ENCODE measurements around the gene MAP3K14. TPM values are rescaled to one million over a fixed set of nuclear protein-coding genes. Genes with fewer than 3 reads are reported as not detected.

MAP3K14 gene
- total RNA-seq, 2 experiments from 2014 or later = 25.9 to 33.7 TPM

DNA sequence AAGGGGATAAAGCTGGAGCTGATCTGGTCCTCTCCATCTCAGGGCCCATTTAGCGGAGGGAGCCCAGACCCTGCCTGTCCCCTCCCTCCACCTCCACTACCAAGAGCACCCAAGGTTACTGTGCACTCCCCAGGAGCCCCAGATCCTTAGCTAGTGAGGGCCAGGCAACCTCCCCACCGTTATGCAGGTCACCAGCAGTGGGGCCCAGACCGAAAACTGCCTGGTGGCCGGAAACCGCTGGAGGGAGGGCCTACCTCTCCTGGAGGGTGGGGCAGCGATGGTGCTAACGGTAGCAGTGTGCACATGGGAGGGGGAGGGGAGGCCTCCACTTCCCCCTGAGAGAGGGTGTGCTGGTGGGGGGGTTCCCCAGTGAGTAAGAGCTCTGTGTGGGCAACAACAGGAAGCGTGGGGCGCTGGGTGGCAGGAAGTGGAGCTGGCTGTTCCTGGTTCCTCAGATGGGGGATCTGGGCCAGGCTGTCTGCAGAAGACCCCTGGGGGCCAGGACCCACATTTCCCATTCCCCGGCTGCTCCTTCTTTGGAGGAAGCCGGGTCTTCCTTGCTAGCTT is 90.8 kb downstream of the MAP3K14 start:
- H3K27ac Mint-ChIP-seq = peak overlapping the region; percentile 99
- H3K4me3 Mint-ChIP-seq = peak overlapping the region; percentile 100
- peaks cover 54% of the 10 kb centered on the region for H3K4me1 Mint-ChIP-seq
- peaks cover 28% of the 10 kb centered on the region for H3K36me3 Mint-ChIP-seq
- DNase-seq (peak; percentile 89), ATAC-seq (ENCODE audit: low read depth) (peak; percentile 64)
- POLR2A ChIA-PET = interaction anchor here (0.8 to 10.6 kb wide), 15 partner anchors 9 to 359 kb away, joined by 3 to 187 read pairs (median 5); partner anchors contain the start of genes HEXIM1, HEXIM2, MAP3K14 and NMT1
- H3K9me3 Mint-ChIP-seq = no peaks in the 10 kb centered on the region
- no peaks in the 10 kb centered on the region for H3K27me3 Mint-ChIP-seq

DNA sequence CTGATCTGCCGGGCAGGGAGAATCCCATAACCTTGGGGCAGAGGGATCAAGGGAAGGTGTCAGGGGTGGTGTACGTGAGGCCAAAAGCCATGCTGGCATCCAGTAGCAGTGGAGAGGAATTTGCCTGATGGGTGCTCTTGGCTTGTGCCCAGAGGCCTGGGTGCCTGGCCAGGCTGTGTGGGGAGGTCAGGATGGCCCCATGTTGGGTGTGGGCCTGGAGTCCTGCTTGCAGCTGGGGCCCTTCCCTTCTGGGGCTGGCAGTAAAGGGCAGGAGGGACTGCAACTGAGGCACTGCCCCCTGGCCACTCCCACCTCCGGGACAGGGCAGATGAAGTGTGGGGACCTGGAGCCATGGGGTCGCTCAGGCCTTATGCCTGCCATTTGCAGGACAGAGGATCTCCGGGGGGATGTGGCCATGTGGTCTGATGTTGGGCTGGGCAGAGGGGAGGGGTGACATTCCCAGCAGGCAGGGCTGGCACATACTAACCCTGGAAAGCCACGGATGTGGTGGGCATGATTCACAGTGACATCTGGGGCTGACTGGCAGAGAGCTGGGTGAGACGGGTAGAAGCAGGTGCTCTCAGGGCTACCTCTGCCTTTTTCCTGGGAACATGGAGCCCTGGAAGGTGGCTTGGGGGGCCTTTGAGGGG is 91.6 kb downstream of the MAP3K14 start:
- Mint-ChIP-seq H3K27me3 (no peaks in the 10 kb centered on the region), H3K4me1 (peaks cover 56% of the 10 kb centered on the region), H3K4me3 (peak overlapping the region; percentile 100), H3K27ac (peak overlapping the region; percentile 99), H3K9me3 (no peaks in the 10 kb centered on the region), H3K36me3 (peaks cover 30% of the 10 kb centered on the region)
- ATAC-seq (ENCODE audit: low read depth) (no peak), DNase-seq (peak; percentile 57)
- POLR2A ChIA-PET = interaction anchor here (0.8 to 10.6 kb wide), 15 partner anchors 8 to 360 kb away, joined by 3 to 187 read pairs (median 5); partner anchors contain the start of genes HEXIM1, HEXIM2, MAP3K14 and NMT1

DNA sequence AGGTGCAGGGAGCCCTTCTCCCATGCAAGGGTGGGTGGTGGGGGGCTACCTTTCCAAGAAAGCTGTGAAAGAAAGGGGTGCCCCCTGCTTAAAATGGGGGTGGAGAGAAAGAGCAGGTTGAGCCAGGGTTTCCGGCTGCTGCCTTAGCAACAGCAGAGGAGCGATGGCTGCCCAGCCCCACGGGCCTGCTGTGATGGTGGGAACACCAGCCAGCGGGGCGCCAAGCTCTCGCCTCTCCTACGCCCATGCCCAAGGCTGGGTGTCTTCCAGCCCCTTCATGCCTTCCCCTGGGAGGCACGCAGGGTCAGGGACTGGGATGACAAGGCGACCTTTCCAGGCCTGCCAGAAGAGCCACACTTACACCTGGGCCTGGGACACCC is 92.2 kb downstream of the MAP3K14 start:
- ATAC-seq (ENCODE audit: low read depth) (no peak), DNase-seq (no peak)
- Mint-ChIP-seq H3K4me3 (peak overlapping the region; percentile 100), H3K9me3 (no peaks in the 10 kb centered on the region), H3K27me3 (no peaks in the 10 kb centered on the region), H3K36me3 (peaks cover 30% of the 10 kb centered on the region), H3K27ac (peak overlapping the region; percentile 99), H3K4me1 (peaks cover 56% of the 10 kb centered on the region)
- POLR2A ChIA-PET = interaction anchor here (0.9 to 10.6 kb wide), 6 partner anchors 9 to 89 kb away, joined by 3 to 187 read pairs (median 22); partner anchors contain the start of genes HEXIM1 and MAP3K14

DNA sequence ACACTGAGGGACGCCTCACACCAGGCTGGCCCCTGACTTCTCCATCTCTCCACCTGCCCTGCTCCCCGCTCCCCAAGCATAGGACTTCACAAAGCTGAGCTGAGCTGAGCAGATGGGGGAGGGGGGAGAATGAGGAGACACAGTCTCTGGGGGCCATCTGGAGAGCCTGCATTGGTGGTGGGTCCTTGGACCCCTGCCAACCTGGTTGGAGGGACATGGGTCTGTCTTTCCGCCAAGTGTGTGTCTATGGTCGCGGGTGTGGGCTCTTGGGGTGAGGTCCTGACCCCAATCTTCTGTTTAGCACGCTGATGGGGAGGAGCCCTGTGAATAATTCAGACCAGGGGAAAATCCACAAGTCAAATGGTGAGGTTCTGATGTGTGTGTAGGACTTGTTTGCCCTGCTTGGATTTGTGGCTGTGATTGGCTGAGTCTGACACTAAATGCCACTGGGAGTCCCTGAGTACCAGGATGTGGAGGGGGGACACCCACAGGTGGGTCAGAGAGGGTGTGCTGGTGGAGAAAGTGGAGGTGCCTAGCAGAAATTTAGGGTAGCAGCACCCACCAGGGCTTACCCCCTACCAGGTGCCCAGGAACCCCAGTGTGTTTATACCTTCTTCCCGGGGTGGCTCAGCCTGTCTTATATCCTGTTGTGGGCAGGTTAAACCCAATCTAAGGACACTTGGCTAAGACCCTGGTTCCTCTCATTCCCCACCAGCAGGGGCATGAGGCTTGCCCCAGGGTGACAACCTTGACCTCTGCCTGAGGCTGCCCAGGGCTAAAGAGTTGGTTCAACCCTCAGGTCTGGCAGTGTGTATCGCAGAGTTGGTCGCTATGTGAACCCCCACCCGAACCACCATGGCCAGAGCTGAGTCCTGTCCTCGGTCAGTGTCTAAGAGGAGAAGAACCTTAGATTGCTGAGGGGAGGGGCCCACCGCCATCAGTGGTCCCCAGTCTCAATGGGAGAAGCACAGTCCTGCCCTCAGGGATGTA is 93.0 kb downstream of the MAP3K14 start:
- no peaks in the 10 kb centered on the region for H3K27me3 Mint-ChIP-seq
- peak overlapping the region; percentile 99 for H3K27ac Mint-ChIP-seq
- peak; percentile 2 for ATAC-seq (ENCODE audit: low read depth)
- peaks cover 32% of the 10 kb centered on the region for H3K36me3 Mint-ChIP-seq
- H3K9me3 Mint-ChIP-seq = no peaks in the 10 kb centered on the region
- H3K4me1 Mint-ChIP-seq = peaks cover 58% of the 10 kb centered on the region
- peak; percentile 63 for DNase-seq
- POLR2A ChIA-PET = interaction anchor here (0.9 to 10.6 kb wide), 8 partner anchors 9 to 90 kb away, joined by 3 to 187 read pairs (median 22); partner anchors contain the start of genes HEXIM1 and MAP3K14
- peak overlapping the region; percentile 100 for H3K4me3 Mint-ChIP-seq

DNA sequence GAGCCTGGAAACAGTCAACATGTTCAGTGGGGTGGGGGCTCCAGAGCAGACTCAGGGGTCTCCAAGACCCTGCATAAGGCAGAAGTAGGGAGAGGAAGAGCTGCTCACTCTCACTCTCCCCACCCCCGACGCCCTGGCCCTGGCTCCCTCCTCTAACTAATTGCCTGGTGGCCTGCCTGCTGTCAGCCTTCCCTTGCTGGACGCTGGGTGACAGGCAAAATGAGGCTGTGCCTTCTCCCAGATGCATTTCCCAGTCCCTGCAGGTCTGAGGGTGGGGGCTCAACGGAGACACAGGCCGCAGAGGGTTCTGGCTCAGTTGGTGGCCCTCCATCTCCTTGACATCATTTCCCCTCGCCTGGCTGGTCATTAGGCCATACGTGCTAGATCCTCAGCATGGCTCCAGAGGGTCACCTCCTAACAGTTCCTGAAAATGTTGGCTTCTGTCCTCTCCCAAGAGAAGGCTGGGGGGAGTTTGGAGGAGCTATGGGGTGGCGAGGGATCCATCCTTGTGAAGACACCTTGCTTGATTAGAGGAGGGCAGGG is 93.8 kb downstream of the MAP3K14 start:
- Mint-ChIP-seq H3K27ac (peak overlapping the region; percentile 99), H3K27me3 (no peaks in the 10 kb centered on the region), H3K4me1 (peaks cover 52% of the 10 kb centered on the region), H3K36me3 (peaks cover 33% of the 10 kb centered on the region), H3K4me3 (peak overlapping the region; percentile 100), H3K9me3 (no peaks in the 10 kb centered on the region)
- DNase-seq (no peak), ATAC-seq (ENCODE audit: low read depth) (no peak)
- POLR2A ChIA-PET = interaction anchor here (1.0 to 10.6 kb wide), 5 partner anchors 10 to 91 kb away, joined by 5 to 187 read pairs (median 146); partner anchors contain the start of gene MAP3K14

DNA sequence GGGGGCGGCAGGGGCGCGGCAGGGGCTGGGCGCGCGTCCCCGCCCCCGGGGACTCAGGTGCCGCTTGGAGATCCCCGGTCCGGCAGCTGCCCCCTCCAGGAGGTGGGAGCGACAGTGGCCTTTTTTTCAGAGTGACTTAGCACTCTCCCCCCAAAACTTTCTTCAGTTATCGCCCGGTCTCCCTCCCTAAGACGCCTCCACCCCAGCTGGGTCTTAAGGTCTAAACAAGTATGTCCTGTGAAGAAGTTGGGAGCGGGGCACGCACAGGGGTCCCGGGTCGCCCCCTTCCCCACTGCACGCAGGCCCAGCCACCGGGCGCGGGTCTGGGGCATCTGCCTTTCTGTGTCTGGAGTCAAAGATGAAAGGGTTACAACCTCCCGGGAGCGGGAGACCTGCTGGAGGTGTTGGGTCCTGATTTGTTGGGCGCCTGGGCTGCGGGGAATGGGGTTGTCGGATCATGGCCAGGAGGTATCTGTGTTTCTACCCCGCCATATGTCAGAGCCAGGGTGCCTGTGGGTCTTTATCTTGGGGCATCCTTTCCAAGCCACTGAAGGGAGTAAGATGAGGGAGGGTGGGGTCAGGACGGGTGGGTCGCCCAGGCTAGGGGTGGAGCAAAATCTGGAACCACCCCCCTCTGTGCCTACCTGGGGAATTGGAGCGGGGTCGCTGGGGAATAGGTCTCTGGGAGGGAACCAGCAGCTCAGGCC is 94.4 kb downstream of the MAP3K14 start:
- Mint-ChIP-seq H3K36me3 (peaks cover 36% of the 10 kb centered on the region), H3K4me3 (peak overlapping the region; percentile 100), H3K27me3 (no peaks in the 10 kb centered on the region), H3K9me3 (no peaks in the 10 kb centered on the region), H3K4me1 (peaks cover 48% of the 10 kb centered on the region), H3K27ac (peak overlapping the region; percentile 99)
- ATAC-seq (ENCODE audit: low read depth) = peak; percentile 5
- DNase-seq = peak; percentile 67
- POLR2A ChIA-PET = interaction anchor here (1.0 to 10.6 kb wide), 12 partner anchors 10 to 211 kb away, joined by 3 to 187 read pairs (median 6); partner anchors contain the start of genes HEXIM1 and MAP3K14

DNA sequence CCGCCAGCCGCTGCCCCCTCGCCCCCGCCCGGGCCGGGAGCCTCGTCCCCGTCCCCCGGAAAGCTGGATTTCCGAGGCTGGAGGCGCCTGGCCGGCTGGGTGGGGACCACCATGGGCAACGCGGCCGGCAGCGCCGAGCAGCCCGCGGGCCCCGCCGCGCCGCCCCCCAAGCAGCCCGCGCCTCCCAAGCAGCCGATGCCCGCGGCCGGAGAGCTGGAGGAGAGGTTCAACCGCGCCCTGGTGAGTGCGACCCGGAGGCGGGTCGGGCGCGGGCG is 94.9 kb downstream of the MAP3K14 start:
- Mint-ChIP-seq H3K9me3 (no peaks in the 10 kb centered on the region), H3K4me3 (no peak overlapping the region), H3K27ac (no peak overlapping the region), H3K4me1 (peaks cover 45% of the 10 kb centered on the region), H3K36me3 (peaks cover 33% of the 10 kb centered on the region), H3K27me3 (no peaks in the 10 kb centered on the region)
- no peak for ATAC-seq (ENCODE audit: low read depth)
- no peak for DNase-seq
- POLR2A ChIA-PET = interaction anchor here (1.0 to 10.6 kb wide), 11 partner anchors 11 to 212 kb away, joined by 3 to 187 read pairs (median 6); partner anchors contain the start of genes HEXIM1 and MAP3K14

DNA sequence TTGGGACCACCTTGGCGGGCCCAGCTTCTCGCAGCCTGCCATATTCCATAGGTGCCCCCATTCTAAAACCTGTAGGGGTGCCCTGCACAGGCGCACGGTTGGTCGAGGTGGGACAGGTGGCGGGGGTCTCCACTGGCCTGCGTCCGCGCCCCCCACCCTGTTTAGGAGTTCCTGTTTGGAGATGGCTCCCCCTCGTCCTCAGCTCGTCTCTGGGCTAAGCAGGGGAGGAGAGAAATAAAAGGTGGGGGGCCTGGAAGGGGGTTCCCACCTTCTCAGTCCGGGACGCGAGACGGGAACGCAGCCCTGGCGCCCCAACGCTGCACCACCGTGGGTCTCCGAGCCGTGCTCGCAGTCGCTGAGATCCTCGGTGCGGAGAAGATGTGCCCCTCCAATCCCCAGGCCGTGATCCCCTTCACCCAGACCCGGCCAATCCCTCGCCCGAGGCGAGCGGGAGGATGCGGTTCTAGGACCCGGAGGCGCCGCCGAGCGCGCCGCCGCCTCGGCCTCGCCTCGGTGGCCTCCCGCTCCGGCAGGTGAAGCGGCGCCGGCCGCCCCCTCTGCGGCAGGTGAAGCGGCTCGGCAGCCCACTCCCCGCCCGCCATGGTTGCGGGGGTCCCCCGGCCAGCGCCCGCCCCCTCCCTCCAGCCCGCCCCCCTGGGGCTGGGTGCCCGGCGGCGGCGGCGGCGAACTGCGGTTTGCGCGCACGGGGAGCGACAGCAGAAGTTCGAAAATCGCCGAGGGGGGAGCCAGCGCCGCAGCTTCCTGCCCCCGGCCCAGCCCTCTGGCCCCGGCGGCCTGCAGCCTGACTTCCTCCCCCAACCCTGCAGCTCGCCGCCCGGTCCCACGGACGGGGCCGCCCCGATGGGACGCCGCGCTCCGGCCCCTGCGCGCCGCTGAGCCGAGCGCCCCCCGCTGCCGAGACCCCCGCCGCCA is 95.5 kb downstream of the MAP3K14 start, which contains the start of gene FMNL1:
TSS of gene FMNL1 (plus strand) at position 805 of the 933 bp plus-strand sequence. CDS start 240 bp downstream, outside the sequence.
- H3K4me1 Mint-ChIP-seq = peaks cover 45% of the 10 kb centered on the region

DNA sequence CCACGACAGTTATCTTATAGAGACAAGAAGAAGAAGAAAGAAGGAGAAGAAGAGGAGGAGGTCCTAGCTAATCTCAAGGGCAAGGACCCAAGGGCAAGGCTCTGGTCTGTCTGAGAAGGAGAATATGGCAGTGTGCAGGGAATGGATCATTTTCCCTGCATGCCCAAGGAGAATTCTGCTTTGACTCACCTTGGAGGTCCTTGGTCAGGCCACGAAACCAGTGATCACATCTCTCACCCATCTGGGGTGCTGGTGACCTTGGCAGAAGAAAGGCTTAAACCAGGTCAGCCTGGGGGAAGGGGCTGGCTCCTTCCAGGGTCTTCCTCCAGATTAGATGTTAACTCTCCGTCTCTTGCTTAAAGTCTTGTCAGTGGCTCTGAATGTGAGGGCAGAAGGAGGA is 96.7 kb downstream of the MAP3K14 start:
- Mint-ChIP-seq H3K4me1 (peaks cover 37% of the 10 kb centered on the region), H3K27me3 (no peaks in the 10 kb centered on the region), H3K9me3 (no peaks in the 10 kb centered on the region), H3K4me3 (peak overlapping the region; percentile 95), H3K36me3 (peaks cover 29% of the 10 kb centered on the region), H3K27ac (peak overlapping the region; percentile 82)
- POLR2A ChIA-PET = interaction anchor here (1.6 to 10.6 kb wide), 7 partner anchors 13 to 165 kb away, joined by 6 to 187 read pairs (median 19); partner anchors contain the start of genes HEXIM1, MAP3K14 and SPATA32
- DNase-seq (no peak), ATAC-seq (ENCODE audit: low read depth) (no peak)

More for the DNA sequence above, 95.5 kb downstream of the MAP3K14 start, which contains the start of gene FMNL1:
- Mint-ChIP-seq H3K9me3 (no peaks in the 10 kb centered on the region), H3K27ac (peak within 1 kb of the TSS; percentile 99), H3K36me3 (peaks cover 34% of the 10 kb centered on the region), H3K4me3 (peak within 1 kb of the TSS; percentile 100), H3K27me3 (no peaks in the 10 kb centered on the region)
- POLR2A ChIA-PET = interaction anchor here (0.7 to 10.6 kb wide), 14 partner anchors 11 to 212 kb away, joined by 3 to 187 read pairs (median 4); partner anchors contain the start of genes HEXIM1 and MAP3K14
- peak; percentile 11 for ATAC-seq (ENCODE audit: low read depth)
- peak; percentile 85 for DNase-seq

DNA sequence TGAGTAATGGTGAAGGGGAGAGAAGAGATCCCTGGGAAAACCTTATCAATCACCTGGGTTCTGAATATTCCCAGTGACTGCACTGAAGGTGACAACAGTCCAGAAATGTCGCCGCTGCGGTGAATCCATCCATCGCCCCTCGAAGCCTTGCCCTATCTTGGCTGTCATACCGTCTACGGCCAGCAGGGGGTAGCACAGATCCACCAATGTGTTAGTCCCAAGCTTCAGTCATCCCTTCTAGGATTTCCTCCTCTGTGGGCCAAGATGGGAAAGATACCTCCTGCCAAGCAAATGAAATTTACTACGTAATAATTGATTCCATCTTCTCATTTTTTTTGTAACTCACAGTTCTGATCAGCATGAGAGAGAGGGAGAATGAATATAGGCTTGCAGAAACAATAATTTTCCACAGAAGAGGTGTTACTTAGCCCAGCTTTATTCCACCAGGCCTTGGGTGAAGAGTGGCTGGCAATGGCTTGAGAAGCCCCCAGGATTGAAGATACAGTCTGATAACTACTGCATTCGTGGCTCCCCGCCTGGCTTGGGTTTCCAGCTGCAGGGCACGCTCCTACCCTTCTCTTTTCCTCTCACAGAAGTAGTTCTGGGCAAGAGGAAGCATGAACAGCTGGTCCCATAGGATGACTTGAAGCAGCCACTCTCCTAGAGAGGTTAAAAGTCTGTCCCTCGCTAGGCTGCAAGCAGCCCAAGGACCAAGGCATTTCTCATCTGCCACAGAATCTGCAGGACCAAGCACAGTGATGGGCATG is 97.7 kb downstream of the MAP3K14 start:
- POLR2A ChIA-PET = interaction anchor here (0.7 to 10.6 kb wide), 13 partner anchors 14 to 288 kb away, joined by 3 to 187 read pairs (median 6); partner anchors contain the start of genes HEXIM1, MAP3K14 and SPATA32
- Mint-ChIP-seq H3K9me3 (no peaks in the 10 kb centered on the region), H3K36me3 (peaks cover 31% of the 10 kb centered on the region), H3K4me1 (peaks cover 33% of the 10 kb centered on the region), H3K27ac (peak overlapping the region; percentile 62), H3K4me3 (peak overlapping the region; percentile 95), H3K27me3 (no peaks in the 10 kb centered on the region)
- DNase-seq (peak; percentile 88), ATAC-seq (ENCODE audit: low read depth) (no peak)
